ENCODE measurements around the gene KRT16. TPM values are rescaled to one million over a fixed set of nuclear protein-coding genes. Genes with fewer than 3 reads are reported as not detected.
"Not testable (repeated sequence)": the region's sequence is repeated elsewhere in the genome, so short reads cannot be mapped to it uniquely, and the experiment has no call there.

The KRT16 gene
- total RNA-seq, 1 donor from 2014 or later, result 0.79 TPM

DNA sequence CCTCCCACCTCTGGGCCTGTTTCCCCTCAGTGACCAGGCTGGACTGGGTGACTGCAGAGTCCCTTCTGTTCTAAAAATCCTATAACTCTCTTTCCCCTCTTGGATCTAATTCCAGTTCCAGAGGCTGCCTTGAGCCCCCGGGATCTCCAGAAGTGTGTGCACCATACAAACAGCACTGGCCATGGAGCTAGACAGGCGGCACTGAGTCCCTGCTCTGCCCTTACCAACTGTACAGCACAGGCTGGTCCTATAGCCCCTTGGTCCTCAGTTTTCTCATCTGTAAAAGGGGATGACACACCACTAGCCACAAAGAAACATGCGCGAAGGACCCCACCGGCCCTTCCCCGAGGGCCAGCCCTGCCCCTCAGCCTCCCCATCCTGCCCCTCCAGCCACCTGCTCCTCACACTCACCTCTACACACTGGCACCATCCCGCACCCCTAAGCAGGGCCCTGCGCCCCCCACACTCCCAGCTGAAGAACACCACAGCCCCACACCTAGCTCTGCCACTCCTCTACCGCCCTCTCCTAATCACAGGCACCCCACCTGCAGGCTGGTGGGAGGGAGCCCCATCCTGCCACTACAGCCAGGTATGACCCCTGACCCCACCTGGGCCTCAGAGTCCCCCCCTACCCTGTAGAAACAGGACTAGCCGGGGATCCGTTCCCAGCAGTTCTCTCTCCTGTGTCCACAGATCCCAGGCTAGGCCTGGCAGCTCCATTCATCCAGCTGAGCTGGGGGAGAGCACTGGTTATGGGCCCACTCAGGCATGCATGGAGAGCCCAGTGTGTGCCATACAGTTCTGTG is 913 bp upstream of the KRT16 start:
- no peak overlapping the region for H3K4me3 ChIP-seq (ENCODE audit: insufficient read depth, low read depth, low read length)
- no peak overlapping the region for H3K9ac ChIP-seq (ENCODE audit: low read length)
- no peaks in the 10 kb centered on the region for H3K79me2 ChIP-seq (ENCODE audit: insufficient read depth, low read length)
- Mint-ChIP-seq H3K4me1 (ENCODE audit: low read depth, unreplicated experiment) (peaks cover 1% of the 10 kb centered on the region), H3K36me3 (ENCODE audit: low read depth, unreplicated experiment) (peaks cover 5% of the 10 kb centered on the region), H3K27ac (ENCODE audit: unreplicated experiment) (no peak overlapping the region), H3K27me3 (ENCODE audit: low read depth, unreplicated experiment) (peaks cover 29% of the 10 kb centered on the region), H3K9me3 (ENCODE audit: unreplicated experiment) (peaks cover 2% of the 10 kb centered on the region), H3K4me3 (ENCODE audit: unreplicated experiment) (no peak overlapping the region)
- FAIRE-seq (no peak), DNase-seq (ENCODE audit: low read depth) (no peak)
- no peaks in the 10 kb centered on the region for H4K20me1 ChIP-seq (ENCODE audit: insufficient read depth, low read length)
- H3K4me2 ChIP-seq (ENCODE audit: low read length), result no peak overlapping the region
- no peaks in the 10 kb centered on the region for H3K36me3 ChIP-seq (ENCODE audit: insufficient read depth, low read length)
- no peak overlapping the region for H3K27ac ChIP-seq (ENCODE audit: low read depth, low read length)
- no peaks in the 10 kb centered on the region for H3K9me3 ChIP-seq (ENCODE audit: insufficient read depth, low read depth, low read length)
- H3K4me1 ChIP-seq (ENCODE audit: insufficient read depth, low read length), result peaks cover 5% of the 10 kb centered on the region
- no peak overlapping the region for H2AFZ ChIP-seq (ENCODE audit: low read depth, low read length)
- TF ChIP-seq EZH2 (IDR thresholded peaks at IDR 0.05; ENCODE audit: insufficient read depth, low read length), result no peak
- no peak for TF ChIP-seq CTCF (IDR thresholded peaks at IDR 0.05; ENCODE audit: insufficient read depth, low read depth, low read length)
- H3K27me3 ChIP-seq (ENCODE audit: insufficient read depth, low read length), result peaks cover 4% of the 10 kb centered on the region

DNA sequence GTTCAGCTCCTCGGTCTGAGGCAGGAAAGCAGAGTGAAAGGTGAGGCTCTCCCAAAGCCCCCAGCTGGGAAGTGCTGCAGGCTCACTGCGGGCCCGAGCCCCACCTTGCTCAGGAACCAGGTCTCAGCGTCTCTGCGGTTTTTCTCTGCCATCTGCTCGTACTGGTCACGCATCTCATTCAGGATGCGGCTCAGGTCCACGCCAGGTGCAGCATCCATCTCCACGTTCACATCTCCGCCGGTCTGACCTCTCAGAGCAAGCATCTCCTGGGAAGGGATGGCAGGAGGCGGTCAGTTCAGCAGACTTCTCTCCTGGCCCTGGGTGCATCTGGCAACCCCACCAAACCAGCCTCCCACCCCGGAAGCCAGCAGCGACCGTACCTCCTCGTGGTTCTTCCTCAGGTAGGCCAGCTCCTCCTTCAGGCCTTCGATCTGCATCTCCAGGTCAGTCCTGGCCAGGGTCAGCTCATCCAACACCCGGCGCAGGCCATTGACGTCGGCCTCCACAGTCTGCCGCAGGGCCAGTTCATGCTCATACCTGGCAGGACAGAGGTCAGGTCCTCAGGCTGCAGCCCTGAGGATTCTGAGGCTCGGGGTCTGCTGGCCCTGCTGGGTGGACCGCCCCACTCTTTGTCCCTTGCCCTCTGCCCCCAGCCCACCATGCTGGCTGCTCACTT is 1.5 kb downstream of the KRT16 start:
- Mint-ChIP-seq H3K9me3 (ENCODE audit: unreplicated experiment) (peaks cover 10% of the 10 kb centered on the region), H3K4me1 (ENCODE audit: low read depth, unreplicated experiment) (peaks cover 1% of the 10 kb centered on the region), H3K4me3 (ENCODE audit: unreplicated experiment) (no peak overlapping the region), H3K27ac (ENCODE audit: unreplicated experiment) (no peak overlapping the region), H3K36me3 (ENCODE audit: low read depth, unreplicated experiment) (peaks cover 5% of the 10 kb centered on the region), H3K27me3 (ENCODE audit: low read depth, unreplicated experiment) (peaks cover 27% of the 10 kb centered on the region)
- peaks cover 5% of the 10 kb centered on the region for H3K9me3 ChIP-seq (ENCODE audit: insufficient read depth, low read depth, low read length)
- H3K27ac ChIP-seq (ENCODE audit: low read depth, low read length), result no peak overlapping the region
- no peak overlapping the region for H3K4me2 ChIP-seq (ENCODE audit: low read length)
- FAIRE-seq, result no peak
- no peak overlapping the region for H3K4me3 ChIP-seq (ENCODE audit: insufficient read depth, low read depth, low read length)
- DNase-seq (ENCODE audit: low read depth), result no peak
- no peak overlapping the region for H3K9ac ChIP-seq (ENCODE audit: low read length)
- H4K20me1 ChIP-seq (ENCODE audit: insufficient read depth, low read length), result no peaks in the 10 kb centered on the region
- H3K79me2 ChIP-seq (ENCODE audit: insufficient read depth, low read length), result no peaks in the 10 kb centered on the region
- no peak overlapping the region for H2AFZ ChIP-seq (ENCODE audit: low read depth, low read length)
- H3K36me3 ChIP-seq (ENCODE audit: insufficient read depth, low read length), result no peaks in the 10 kb centered on the region
- peaks cover 5% of the 10 kb centered on the region for H3K4me1 ChIP-seq (ENCODE audit: insufficient read depth, low read length)
- peaks cover 4% of the 10 kb centered on the region for H3K27me3 ChIP-seq (ENCODE audit: insufficient read depth, low read length)
- TF ChIP-seq EZH2 (IDR thresholded peaks at IDR 0.05; ENCODE audit: insufficient read depth, low read length), result no peak
- TF ChIP-seq CTCF (IDR thresholded peaks at IDR 0.05; ENCODE audit: insufficient read depth, low read depth, low read length), result no peak

DNA sequence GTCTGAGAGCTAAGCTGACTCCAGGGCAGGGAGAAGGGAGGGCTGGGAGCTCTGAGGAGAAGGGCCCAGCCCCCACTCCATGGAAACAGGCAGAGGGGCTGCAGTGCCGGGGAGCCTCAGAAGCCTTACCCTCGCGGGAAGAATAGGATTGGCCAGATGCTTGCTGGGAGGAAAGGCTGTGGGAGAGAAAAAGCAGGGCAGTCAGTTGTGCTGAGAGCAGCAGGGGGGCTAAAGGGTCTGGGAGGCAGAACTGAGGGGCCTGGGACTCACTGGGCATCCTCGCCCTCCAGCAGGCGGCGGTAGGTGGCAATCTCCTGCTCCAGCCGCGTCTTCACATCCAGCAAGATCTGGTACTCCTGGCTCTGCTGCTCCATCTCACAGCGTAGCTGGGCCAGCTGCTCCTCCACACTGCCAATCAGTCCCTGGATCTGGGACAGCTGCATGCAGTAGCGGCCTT is 2.5 kb downstream of the KRT16 start:
- DNase-seq (ENCODE audit: low read depth); H3K4me1 Mint-ChIP-seq (ENCODE audit: low read depth, unreplicated experiment); H3K36me3 Mint-ChIP-seq (ENCODE audit: low read depth, unreplicated experiment); H3K9me3 ChIP-seq (ENCODE audit: insufficient read depth, low read depth, low read length); H3K36me3 ChIP-seq (ENCODE audit: insufficient read depth, low read length); H3K27ac Mint-ChIP-seq (ENCODE audit: unreplicated experiment); H3K4me3 Mint-ChIP-seq (ENCODE audit: unreplicated experiment); H3K9ac ChIP-seq (ENCODE audit: low read length); FAIRE-seq; H3K4me2 ChIP-seq (ENCODE audit: low read length); H4K20me1 ChIP-seq (ENCODE audit: insufficient read depth, low read length); H3K27me3 ChIP-seq (ENCODE audit: insufficient read depth, low read length); H3K9me3 Mint-ChIP-seq (ENCODE audit: unreplicated experiment); H3K79me2 ChIP-seq (ENCODE audit: insufficient read depth, low read length); H2AFZ ChIP-seq (ENCODE audit: low read depth, low read length); H3K27ac ChIP-seq (ENCODE audit: low read depth, low read length); H3K4me1 ChIP-seq (ENCODE audit: insufficient read depth, low read length); H3K4me3 ChIP-seq (ENCODE audit: insufficient read depth, low read depth, low read length): not testable (repeated sequence)
- peaks cover 22% of the 10 kb centered on the region for H3K27me3 Mint-ChIP-seq (ENCODE audit: low read depth, unreplicated experiment)

DNA sequence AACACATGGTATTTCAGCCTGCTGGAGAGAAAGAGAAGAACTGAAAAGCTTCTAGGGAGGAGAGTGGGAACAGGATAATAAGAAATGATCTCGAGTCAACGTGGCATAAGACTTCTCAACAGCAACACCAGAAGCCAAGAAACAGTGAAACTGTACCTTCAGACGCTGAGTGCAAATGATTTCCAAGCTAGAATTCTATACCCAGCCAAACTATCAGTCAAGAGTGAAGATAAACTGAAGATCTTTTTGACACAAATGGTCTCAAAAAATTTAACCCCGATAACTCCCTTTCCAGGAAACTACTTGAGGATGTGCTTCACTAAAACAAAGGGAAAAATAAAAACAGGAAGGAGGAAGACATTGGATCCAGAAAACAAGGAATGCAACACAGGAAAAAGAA is 5.6 kb downstream of the KRT16 start:
- H3K4me2 ChIP-seq (ENCODE audit: low read length); H3K27ac Mint-ChIP-seq (ENCODE audit: unreplicated experiment); H3K79me2 ChIP-seq (ENCODE audit: insufficient read depth, low read length); H3K36me3 ChIP-seq (ENCODE audit: insufficient read depth, low read length); H3K36me3 Mint-ChIP-seq (ENCODE audit: low read depth, unreplicated experiment); H3K4me3 Mint-ChIP-seq (ENCODE audit: unreplicated experiment); FAIRE-seq; H3K4me3 ChIP-seq (ENCODE audit: insufficient read depth, low read depth, low read length); H3K9me3 Mint-ChIP-seq (ENCODE audit: unreplicated experiment); H2AFZ ChIP-seq (ENCODE audit: low read depth, low read length); H3K4me1 Mint-ChIP-seq (ENCODE audit: low read depth, unreplicated experiment); H3K9ac ChIP-seq (ENCODE audit: low read length); H4K20me1 ChIP-seq (ENCODE audit: insufficient read depth, low read length); DNase-seq (ENCODE audit: low read depth); H3K4me1 ChIP-seq (ENCODE audit: insufficient read depth, low read length); H3K9me3 ChIP-seq (ENCODE audit: insufficient read depth, low read depth, low read length); H3K27ac ChIP-seq (ENCODE audit: low read depth, low read length): not testable (repeated sequence)
- peaks cover 11% of the 10 kb centered on the region for H3K27me3 ChIP-seq (ENCODE audit: insufficient read depth, low read length)
- H3K27me3 Mint-ChIP-seq (ENCODE audit: low read depth, unreplicated experiment), result peaks cover 16% of the 10 kb centered on the region
